Glutamatergic neuron (in vitro differentiated cells): ENCODE data around the gene SYF2. TPM values are rescaled to one million over a fixed set of nuclear protein-coding genes. Genes with fewer than 3 reads are reported as not detected.
"Not testable (repeated sequence)": the region's sequence is repeated elsewhere in the genome, so short reads cannot be mapped to it uniquely, and the experiment has no call there.

Experiments
- DNase-seq: peaks from one replicate; pipeline ENCODE4 v3.0.0; 2022
- H3K27ac Mint-ChIP-seq: one replicate; pipeline ENCODE4 v1.8.0; 2020; ENCODE audit warnings: mild to moderate bottlenecking, mixed read lengths, inconsistent platforms; ENCODE audit not compliant: unreplicated experiment
- H3K27me3 Mint-ChIP-seq: one replicate; pipeline ENCODE4 v1.8.0; 2020; ENCODE audit warnings: mild to moderate bottlenecking, moderate library complexity, mixed read lengths, inconsistent platforms; ENCODE audit not compliant: unreplicated experiment
- H3K36me3 Mint-ChIP-seq: one replicate; pipeline ENCODE4 v1.8.0; 2020; ENCODE audit warnings: mild to moderate bottlenecking, mixed read lengths, inconsistent platforms; ENCODE audit not compliant: unreplicated experiment
- H3K4me1 Mint-ChIP-seq: one replicate; pipeline ENCODE4 v1.8.0; 2020; ENCODE audit warnings: mild to moderate bottlenecking, low read depth, mixed read lengths, inconsistent platforms; ENCODE audit not compliant: unreplicated experiment
- H3K4me3 Mint-ChIP-seq: one replicate; pipeline ENCODE4 v1.8.0; 2020; ENCODE audit warnings: mild to moderate bottlenecking, mixed read lengths, inconsistent platforms; ENCODE audit not compliant: unreplicated experiment
- H3K9me3 Mint-ChIP-seq: one replicate; pipeline ENCODE4 v1.8.0; 2020; ENCODE audit warnings: mild to moderate bottlenecking, moderate library complexity, mixed read lengths, inconsistent platforms; ENCODE audit not compliant: unreplicated experiment
- total RNA-seq: library from RNA; stranded (reverse); fragmentation: NEBNext Ultra II Directional; extraction: Animal tissue kit (Norgen Biotek cat#: 25700); gene quantifications from one replicate; pipeline ENCODE4 v1.2.1, GENCODE V29; 2021; ENCODE audit not compliant: unreplicated experiment
- TF ChIP-seq, protein P1 (sequence below): fragments of 200-600 bp; sonication (generic); IDR thresholded peaks from one replicate; pipeline ENCODE4 v1.5.0; 2021; ENCODE audit not compliant: partially characterized antibody, unreplicated experiment

SYF2 gene
- total RNA-seq, 1 donor from 2014 or later, result 32.6 TPM

DNA sequence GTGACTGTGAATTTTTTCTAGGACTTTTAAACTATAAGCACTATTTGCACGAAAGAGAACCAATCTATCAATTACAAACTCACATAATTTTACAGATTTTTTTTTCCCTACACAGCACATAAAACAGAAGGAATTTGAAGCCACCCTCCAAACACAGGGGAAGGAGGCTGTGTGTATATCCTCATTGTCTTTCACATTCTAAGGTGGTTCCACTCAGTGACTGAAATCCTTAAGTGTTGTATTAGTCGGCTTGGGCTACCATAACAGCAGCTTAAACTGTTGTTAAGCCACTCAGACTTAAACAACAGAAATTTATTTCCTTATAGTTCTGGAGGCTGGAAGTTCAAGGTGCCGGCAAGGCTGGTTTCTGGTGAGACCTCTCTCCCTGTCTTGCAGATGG is 28.0 kb upstream of the SYF2 start:
- not testable (repeated sequence) for H3K27ac Mint-ChIP-seq, DNase-seq

DNA sequence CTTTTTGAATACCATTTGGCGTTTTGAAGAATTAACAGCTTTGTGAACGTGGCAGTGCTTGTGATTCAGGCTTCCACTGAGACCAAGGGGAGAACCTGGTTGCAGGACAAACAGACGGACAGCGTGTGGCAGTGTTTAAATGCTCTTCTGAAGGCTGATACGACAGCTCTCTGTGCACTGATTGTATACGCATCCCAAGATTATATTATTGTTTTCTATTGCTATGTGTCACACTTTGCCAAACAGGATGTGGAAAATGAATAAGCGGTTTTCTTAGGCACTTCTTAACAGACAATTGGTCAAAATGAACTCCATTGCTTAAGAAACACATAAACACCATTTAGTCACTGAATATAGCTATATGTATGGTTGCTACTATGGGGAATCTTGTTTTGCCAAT is 27.5 kb upstream of the SYF2 start:
- not testable (repeated sequence) for H3K27ac Mint-ChIP-seq

More for the DNA sequence above, 28.0 kb upstream of the SYF2 start:
- H3K9me3 Mint-ChIP-seq, H3K4me1 Mint-ChIP-seq, H3K27me3 Mint-ChIP-seq, H3K36me3 Mint-ChIP-seq, H3K4me3 Mint-ChIP-seq: not testable (repeated sequence)

DNA sequence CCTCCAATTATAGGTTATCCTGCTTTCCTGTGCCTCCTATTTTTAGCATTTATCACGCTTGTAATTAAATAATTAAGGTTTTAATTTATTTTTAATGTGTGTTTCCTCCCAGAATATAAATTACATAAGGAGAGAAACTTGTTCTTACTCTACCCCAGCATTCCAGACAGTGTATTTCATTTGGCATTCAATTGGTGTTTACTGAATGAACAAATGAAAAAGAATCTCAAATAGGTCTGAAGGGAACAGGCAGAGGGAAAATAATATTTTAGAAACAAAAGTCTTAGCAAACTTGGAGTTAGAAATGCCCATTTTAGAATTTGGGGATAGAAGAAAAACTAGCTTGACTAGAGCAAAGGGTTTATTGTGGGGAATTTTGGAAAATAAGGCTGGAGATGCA is 24.9 kb upstream of the SYF2 start:
- Mint-ChIP-seq H3K4me1 (peaks cover 7% of the 10 kb centered on the region), H3K9me3 (no peaks in the 10 kb centered on the region), H3K4me3 (no peak overlapping the region), H3K36me3 (peaks cover 2% of the 10 kb centered on the region), H3K27me3 (no peaks in the 10 kb centered on the region), H3K27ac (no peak overlapping the region)
- DNase-seq, result no peak
- TF ChIP-seq, protein P1, sequence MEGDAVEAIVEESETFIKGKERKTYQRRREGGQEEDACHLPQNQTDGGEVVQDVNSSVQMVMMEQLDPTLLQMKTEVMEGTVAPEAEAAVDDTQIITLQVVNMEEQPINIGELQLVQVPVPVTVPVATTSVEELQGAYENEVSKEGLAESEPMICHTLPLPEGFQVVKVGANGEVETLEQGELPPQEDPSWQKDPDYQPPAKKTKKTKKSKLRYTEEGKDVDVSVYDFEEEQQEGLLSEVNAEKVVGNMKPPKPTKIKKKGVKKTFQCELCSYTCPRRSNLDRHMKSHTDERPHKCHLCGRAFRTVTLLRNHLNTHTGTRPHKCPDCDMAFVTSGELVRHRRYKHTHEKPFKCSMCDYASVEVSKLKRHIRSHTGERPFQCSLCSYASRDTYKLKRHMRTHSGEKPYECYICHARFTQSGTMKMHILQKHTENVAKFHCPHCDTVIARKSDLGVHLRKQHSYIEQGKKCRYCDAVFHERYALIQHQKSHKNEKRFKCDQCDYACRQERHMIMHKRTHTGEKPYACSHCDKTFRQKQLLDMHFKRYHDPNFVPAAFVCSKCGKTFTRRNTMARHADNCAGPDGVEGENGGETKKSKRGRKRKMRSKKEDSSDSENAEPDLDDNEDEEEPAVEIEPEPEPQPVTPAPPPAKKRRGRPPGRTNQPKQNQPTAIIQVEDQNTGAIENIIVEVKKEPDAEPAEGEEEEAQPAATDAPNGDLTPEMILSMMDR, result no peak

More for the DNA sequence above, 27.5 kb upstream of the SYF2 start:
- H3K9me3 Mint-ChIP-seq, H3K4me3 Mint-ChIP-seq, H3K4me1 Mint-ChIP-seq, H3K27me3 Mint-ChIP-seq, H3K36me3 Mint-ChIP-seq, DNase-seq: not testable (repeated sequence)

DNA sequence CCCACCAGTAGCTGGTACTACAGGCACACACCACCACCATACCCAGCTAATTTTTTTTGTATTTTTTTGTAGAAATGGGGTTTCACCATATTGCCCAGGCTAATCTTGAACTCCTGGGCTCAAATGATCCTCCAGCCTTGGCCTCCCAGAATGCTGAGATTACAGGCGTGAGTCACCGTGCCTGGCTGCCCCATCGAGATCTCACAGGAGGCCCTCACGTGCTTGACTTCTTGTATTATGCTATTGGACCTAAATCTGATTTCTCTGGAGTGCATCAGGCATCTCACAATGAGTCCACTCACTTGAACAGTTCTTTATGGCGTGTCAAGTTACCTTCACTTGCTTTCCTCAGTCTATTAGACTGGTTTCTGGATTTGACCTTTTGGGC is 24.3 kb upstream of the SYF2 start:
- Mint-ChIP-seq H3K4me1 (peaks cover 7% of the 10 kb centered on the region), H3K36me3 (no peaks in the 10 kb centered on the region), H3K27me3 (no peaks in the 10 kb centered on the region), H3K27ac (no peak overlapping the region), H3K9me3 (no peaks in the 10 kb centered on the region), H3K4me3 (no peak overlapping the region)
- TF ChIP-seq, protein P1, result no peak
- DNase-seq, result no peak

DNA sequence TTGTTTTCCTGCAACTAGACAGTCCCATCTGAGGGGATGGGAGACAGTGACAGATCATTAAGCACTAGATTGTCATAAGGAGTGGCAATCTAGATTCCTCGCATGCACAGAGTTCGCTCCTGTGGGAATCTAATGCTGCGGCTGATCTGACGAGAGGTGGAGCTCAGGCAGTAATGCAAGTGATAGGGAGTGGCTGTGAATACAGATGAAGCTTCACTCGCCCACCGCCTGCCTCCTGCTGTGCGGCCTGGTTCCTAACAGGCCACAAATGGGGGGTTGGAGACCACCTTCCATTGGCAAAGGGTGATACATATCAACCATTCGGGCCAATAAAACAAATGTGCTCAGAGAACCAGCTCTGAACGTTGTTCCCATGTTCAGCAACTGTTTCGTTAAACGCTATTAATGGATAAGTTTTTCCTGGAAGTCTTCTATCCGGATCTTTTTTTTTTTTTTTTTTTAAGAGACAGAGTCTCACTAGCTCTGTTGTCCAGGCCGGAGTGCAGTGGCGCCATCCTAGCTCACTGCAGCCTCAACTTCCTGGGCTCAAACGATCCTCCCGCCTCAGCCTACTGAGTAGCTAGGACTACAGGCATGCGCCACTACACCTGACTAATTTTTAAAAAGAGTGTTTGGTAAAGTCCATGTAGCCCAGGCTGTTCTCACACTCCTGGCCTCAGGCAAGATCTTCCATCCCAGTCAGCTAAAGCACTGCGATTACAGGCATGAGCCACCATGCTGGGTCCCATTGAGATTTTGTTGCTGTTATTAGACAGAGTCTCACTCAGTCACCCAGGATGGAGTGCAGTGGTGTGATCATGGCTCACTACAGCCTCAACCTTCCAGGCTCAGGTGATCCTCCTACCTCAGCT is 23.6 kb upstream of the SYF2 start:
- Mint-ChIP-seq H3K27ac (peak overlapping the region; percentile 39), H3K4me3 (no peak overlapping the region), H3K27me3 (no peaks in the 10 kb centered on the region), H3K9me3 (no peaks in the 10 kb centered on the region), H3K36me3 (no peaks in the 10 kb centered on the region), H3K4me1 (peaks cover 7% of the 10 kb centered on the region)
- peak; percentile 25 for DNase-seq
- TF ChIP-seq, protein P1, result no peak

DNA sequence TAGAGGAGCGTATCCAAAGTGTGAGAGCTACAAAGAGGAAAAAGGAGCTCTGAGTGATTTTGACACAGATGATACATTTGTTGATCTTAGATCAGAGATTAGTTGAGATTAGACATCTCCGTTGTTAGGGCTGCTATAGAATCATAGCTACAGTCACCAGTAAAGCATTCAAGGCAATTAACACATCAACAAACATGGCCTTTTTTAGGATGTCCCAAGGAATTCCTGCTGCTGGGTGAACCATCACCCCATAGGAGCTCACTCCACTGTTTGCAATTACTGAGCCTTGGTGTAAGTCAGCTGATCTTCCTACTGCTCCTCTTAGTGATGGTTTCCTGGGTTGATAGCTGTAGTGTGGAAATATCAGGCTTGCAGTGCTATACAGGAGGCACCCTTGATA is 21.6 kb upstream of the SYF2 start:
- H3K27me3 Mint-ChIP-seq, result no peaks in the 10 kb centered on the region
- no peak overlapping the region for H3K27ac Mint-ChIP-seq
- no peak overlapping the region for H3K4me3 Mint-ChIP-seq
- DNase-seq, result no peak
- H3K36me3 Mint-ChIP-seq, result no peaks in the 10 kb centered on the region
- H3K4me1 Mint-ChIP-seq, result peaks cover 7% of the 10 kb centered on the region
- no peaks in the 10 kb centered on the region for H3K9me3 Mint-ChIP-seq
- TF ChIP-seq, protein P1, result no peak
